ENCODE results near the gene GATD1. TPM values are rescaled to one million over a fixed set of nuclear protein-coding genes. Genes with fewer than 3 reads are reported as not detected.
A peak's percentile ranks its signal among the peaks of the same experiment; 100 is the strongest.

GATD1 gene, protein sequence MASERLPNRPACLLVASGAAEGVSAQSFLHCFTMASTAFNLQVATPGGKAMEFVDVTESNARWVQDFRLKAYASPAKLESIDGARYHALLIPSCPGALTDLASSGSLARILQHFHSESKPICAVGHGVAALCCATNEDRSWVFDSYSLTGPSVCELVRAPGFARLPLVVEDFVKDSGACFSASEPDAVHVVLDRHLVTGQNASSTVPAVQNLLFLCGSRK
- polyA plus RNA-seq (131 and 146 TPM in 2 replicates), polyA minus RNA-seq (37.6 and 41.1 TPM in 2 replicates)

DNA sequence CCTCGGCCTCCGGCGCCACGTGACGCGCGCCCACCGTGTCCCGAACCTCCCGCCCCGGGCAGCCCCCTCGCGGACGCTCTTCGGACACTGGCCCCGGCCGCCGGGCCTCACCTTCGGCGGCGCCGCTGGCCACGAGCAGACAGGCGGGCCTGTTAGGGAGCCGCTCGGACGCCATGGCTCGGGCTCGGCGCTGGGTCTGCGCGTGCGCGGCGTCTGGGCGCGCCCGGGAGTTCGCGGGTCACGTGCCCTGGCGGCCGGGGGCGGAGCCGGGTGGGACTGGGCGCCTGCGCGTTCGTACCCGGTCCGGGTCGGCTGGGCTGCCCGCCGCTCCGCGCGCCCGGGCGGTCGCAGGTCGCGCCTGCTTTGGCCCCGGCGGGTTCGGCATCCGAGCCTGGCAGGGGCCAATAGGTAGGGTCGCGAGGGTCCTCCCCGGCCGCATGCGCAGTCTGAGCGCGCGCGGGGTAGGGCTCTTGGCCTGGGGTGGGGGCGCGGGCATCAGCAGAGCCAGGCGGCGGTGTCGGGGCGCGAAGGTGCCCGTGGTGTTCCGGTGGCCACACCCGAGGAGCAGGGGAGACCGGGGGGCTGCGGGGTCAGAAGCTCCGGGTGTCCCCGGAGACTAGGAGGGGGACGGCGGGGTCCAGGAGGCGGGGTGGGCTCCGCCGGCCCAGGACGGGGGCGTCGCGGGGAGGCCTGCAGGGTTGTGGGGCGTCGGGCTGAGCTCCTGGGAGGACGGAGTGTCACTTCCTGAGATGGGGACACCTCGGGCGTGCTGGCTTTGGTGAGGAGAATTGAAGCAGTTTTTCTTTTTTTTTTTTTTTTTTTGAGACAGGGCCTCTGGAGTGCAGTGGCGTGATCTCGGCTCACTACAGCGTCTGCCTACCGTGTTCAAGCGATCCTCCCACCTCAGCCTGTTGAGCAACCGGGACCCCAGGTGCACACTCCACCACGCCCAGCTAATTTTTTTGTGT, at the start of gene GATD1:
TSS of gene GATD1 (minus strand) at position 200 of the 968 bp plus-strand sequence. CDS start at position 175, 25 bp downstream.
- H3K9me2 ChIP-seq (ENCODE audit: insufficient read depth, low read length): no peaks in the 10 kb centered on the region
- H3K9ac ChIP-seq (ENCODE audit: low read length): peak within 1 kb of the TSS; percentile 92
- peaks cover 3% of the 10 kb centered on the region for H4K20me1 ChIP-seq (ENCODE audit: insufficient read depth)
- H3K9me3 ChIP-seq (ENCODE audit: low read length): no peaks in the 10 kb centered on the region
- H3F3A ChIP-seq (ENCODE audit: insufficient read depth, low read length, poor library complexity, severe bottlenecking): no peaks in the 10 kb centered on the region
- H3K79me2 ChIP-seq (replicated peaks; ENCODE audit: insufficient read depth, low read length): peaks cover 31% of the 10 kb centered on the region
- H3K27me3 ChIP-seq (ENCODE audit: insufficient read depth, low read depth, low read length): no peaks in the 10 kb centered on the region
- H2AFZ ChIP-seq (ENCODE audit: low read depth, low read length): peak within 1 kb of the TSS; percentile 76
- peak within 1 kb of the TSS; percentile 65 for H3K27ac ChIP-seq (ENCODE audit: low read length)
- H3K36me3 ChIP-seq (ENCODE audit: insufficient read depth, low read length): no peaks in the 10 kb centered on the region
- peak within 1 kb of the TSS; percentile 96 for H3K4me3 ChIP-seq (ENCODE audit: low read length)
- no peak for TF ChIP-seq SMC3 (conservative IDR thresholded peaks at IDR 0.05; ENCODE audit: poor library complexity)
- TF ChIP-seq RAD21 (conservative IDR thresholded peaks at IDR 0.05): peak; percentile 33
- TF ChIP-seq POLR2AphosphoS5 (IDR thresholded peaks at IDR 0.05): peak; percentile 89
- no peak for TF ChIP-seq TAF1 (IDR thresholded peaks at IDR 0.05; ENCODE audit: low read depth)
- no peak for TF ChIP-seq EP300 (conservative IDR thresholded peaks at IDR 0.05; ENCODE audit: poor library complexity, severe bottlenecking)
- peak; percentile 86 for TF ChIP-seq MXI1 (conservative IDR thresholded peaks at IDR 0.05; ENCODE audit: poor library complexity, severe bottlenecking)
- peak within 1 kb of the TSS; percentile 76 for H3K4me2 ChIP-seq (ENCODE audit: low read length)

DNA sequence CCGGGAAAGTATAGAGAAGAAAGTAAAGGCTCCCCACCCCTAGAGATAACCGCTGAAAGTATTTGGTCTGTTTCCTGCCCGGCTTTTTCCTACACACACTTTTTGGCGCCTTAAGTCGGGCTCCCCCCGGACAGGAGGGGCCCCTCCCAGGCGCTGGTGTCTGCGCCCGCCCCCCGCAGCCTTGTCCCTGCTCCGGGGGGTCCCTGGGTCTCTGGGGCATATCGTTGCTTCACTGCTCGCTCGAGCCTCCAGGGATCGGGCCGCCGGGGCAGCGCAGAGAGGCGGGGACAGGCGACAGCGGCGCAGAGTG, 49.5 kb upstream of the GATD1 start:
- Histone ChIP-seq H2AFZ (ENCODE audit: low read depth, low read length) (no peak overlapping the region), H3K36me3 (ENCODE audit: insufficient read depth, low read length) (no peaks in the 10 kb centered on the region), H3K9me3 (ENCODE audit: low read length) (no peaks in the 10 kb centered on the region), H3K9me2 (ENCODE audit: insufficient read depth, low read length) (no peaks in the 10 kb centered on the region), H3K9ac (ENCODE audit: low read length) (no peak overlapping the region), H3F3A (ENCODE audit: insufficient read depth, low read length, poor library complexity, severe bottlenecking) (no peaks in the 10 kb centered on the region), H3K4me2 (ENCODE audit: low read length) (no peak overlapping the region), H3K27ac (ENCODE audit: low read length) (no peak overlapping the region), H3K27me3 (ENCODE audit: insufficient read depth, low read depth, low read length) (peaks cover 42% of the 10 kb centered on the region), H3K4me3 (ENCODE audit: low read length) (peak overlapping the region; percentile 48), H3K79me2 (replicated peaks; ENCODE audit: insufficient read depth, low read length) (no peaks in the 10 kb centered on the region), H4K20me1 (ENCODE audit: insufficient read depth) (no peaks in the 10 kb centered on the region)
- TF ChIP-seq EZH2 (IDR thresholded peaks at IDR 0.05; ENCODE audit: borderline replicate concordance, insufficient read depth, low read length, poor library complexity, severe bottlenecking) (no peak), EP300 (conservative IDR thresholded peaks at IDR 0.05; ENCODE audit: poor library complexity, severe bottlenecking) (no peak), SMC3 (conservative IDR thresholded peaks at IDR 0.05; ENCODE audit: poor library complexity) (no peak), TAF1 (IDR thresholded peaks at IDR 0.05; ENCODE audit: low read depth) (no peak), RAD21 (conservative IDR thresholded peaks at IDR 0.05) (no peak), MXI1 (conservative IDR thresholded peaks at IDR 0.05; ENCODE audit: poor library complexity, severe bottlenecking) (no peak), POLR2AphosphoS5 (IDR thresholded peaks at IDR 0.05) (no peak)
- TF ChIP-seq, protein P1, sequence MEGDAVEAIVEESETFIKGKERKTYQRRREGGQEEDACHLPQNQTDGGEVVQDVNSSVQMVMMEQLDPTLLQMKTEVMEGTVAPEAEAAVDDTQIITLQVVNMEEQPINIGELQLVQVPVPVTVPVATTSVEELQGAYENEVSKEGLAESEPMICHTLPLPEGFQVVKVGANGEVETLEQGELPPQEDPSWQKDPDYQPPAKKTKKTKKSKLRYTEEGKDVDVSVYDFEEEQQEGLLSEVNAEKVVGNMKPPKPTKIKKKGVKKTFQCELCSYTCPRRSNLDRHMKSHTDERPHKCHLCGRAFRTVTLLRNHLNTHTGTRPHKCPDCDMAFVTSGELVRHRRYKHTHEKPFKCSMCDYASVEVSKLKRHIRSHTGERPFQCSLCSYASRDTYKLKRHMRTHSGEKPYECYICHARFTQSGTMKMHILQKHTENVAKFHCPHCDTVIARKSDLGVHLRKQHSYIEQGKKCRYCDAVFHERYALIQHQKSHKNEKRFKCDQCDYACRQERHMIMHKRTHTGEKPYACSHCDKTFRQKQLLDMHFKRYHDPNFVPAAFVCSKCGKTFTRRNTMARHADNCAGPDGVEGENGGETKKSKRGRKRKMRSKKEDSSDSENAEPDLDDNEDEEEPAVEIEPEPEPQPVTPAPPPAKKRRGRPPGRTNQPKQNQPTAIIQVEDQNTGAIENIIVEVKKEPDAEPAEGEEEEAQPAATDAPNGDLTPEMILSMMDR (IDR thresholded peaks at IDR 0.05; ENCODE audit: poor library complexity, severe bottlenecking): no peak
- TF ChIP-seq, protein P2, sequence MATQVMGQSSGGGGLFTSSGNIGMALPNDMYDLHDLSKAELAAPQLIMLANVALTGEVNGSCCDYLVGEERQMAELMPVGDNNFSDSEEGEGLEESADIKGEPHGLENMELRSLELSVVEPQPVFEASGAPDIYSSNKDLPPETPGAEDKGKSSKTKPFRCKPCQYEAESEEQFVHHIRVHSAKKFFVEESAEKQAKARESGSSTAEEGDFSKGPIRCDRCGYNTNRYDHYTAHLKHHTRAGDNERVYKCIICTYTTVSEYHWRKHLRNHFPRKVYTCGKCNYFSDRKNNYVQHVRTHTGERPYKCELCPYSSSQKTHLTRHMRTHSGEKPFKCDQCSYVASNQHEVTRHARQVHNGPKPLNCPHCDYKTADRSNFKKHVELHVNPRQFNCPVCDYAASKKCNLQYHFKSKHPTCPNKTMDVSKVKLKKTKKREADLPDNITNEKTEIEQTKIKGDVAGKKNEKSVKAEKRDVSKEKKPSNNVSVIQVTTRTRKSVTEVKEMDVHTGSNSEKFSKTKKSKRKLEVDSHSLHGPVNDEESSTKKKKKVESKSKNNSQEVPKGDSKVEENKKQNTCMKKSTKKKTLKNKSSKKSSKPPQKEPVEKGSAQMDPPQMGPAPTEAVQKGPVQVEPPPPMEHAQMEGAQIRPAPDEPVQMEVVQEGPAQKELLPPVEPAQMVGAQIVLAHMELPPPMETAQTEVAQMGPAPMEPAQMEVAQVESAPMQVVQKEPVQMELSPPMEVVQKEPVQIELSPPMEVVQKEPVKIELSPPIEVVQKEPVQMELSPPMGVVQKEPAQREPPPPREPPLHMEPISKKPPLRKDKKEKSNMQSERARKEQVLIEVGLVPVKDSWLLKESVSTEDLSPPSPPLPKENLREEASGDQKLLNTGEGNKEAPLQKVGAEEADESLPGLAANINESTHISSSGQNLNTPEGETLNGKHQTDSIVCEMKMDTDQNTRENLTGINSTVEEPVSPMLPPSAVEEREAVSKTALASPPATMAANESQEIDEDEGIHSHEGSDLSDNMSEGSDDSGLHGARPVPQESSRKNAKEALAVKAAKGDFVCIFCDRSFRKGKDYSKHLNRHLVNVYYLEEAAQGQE (IDR thresholded peaks at IDR 0.05; ENCODE audit: borderline replicate concordance): no peak

All from neural cell (in vitro differentiated cells).